ENCODE results near the gene TMEM178B. TPM values are rescaled to one million over a fixed set of nuclear protein-coding genes. Genes with fewer than 3 reads are reported as not detected.

The TMEM178B gene
- total RNA-seq, 1 donor from 2014 or later: 49.8 TPM

- H3K9me3 Mint-ChIP-seq (ENCODE audit: unreplicated experiment): no peaks in the 10 kb centered on the region
- peaks cover 2% of the 10 kb centered on the region for H3K27me3 Mint-ChIP-seq (ENCODE audit: unreplicated experiment)
- no peaks in the 10 kb centered on the region for H3K4me1 Mint-ChIP-seq (ENCODE audit: low read depth, unreplicated experiment)
- no peaks in the 10 kb centered on the region for H3K36me3 Mint-ChIP-seq (ENCODE audit: unreplicated experiment)
- no peak overlapping the region for H3K27ac Mint-ChIP-seq (ENCODE audit: unreplicated experiment)
- no peak overlapping the region for H3K4me3 Mint-ChIP-seq (ENCODE audit: unreplicated experiment)
- no peak for DNase-seq
- TF ChIP-seq CTCF (IDR thresholded peaks at IDR 0.05; ENCODE audit: partially characterized antibody, unreplicated experiment): no peak
These were observed 73.6 kb downstream of the TMEM178B start for GRCh38 chr7:141147482-141147881.

DNA sequence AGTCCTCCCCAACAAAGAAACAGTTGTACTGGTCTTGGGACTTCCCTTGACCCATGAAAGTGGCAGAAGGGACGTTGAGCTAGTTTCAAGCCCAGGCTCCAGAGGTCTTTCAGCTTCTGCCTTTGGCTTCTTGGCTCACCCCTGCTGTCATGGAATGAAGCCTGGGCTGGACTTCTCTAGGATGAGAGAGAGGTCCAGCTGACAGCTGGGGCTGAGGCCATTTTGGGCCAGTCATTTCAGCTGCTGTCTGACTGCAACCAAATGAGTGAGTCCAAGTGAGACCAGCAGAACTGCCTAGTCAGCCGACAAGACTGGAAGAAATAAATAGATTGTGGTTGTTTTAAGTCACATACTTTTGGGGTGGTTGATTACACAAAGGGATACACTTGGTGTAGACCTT is 76.6 kb downstream of the TMEM178B start:
- no peak for DNase-seq
- no peaks in the 10 kb centered on the region for H3K36me3 Mint-ChIP-seq (ENCODE audit: unreplicated experiment)
- H3K4me3 Mint-ChIP-seq (ENCODE audit: unreplicated experiment): no peak overlapping the region
- H3K27me3 Mint-ChIP-seq (ENCODE audit: unreplicated experiment): no peaks in the 10 kb centered on the region
- no peaks in the 10 kb centered on the region for H3K9me3 Mint-ChIP-seq (ENCODE audit: unreplicated experiment)
- H3K4me1 Mint-ChIP-seq (ENCODE audit: low read depth, unreplicated experiment): no peaks in the 10 kb centered on the region
- TF ChIP-seq CTCF (IDR thresholded peaks at IDR 0.05; ENCODE audit: partially characterized antibody, unreplicated experiment): no peak
- no peak overlapping the region for H3K27ac Mint-ChIP-seq (ENCODE audit: unreplicated experiment)

DNA sequence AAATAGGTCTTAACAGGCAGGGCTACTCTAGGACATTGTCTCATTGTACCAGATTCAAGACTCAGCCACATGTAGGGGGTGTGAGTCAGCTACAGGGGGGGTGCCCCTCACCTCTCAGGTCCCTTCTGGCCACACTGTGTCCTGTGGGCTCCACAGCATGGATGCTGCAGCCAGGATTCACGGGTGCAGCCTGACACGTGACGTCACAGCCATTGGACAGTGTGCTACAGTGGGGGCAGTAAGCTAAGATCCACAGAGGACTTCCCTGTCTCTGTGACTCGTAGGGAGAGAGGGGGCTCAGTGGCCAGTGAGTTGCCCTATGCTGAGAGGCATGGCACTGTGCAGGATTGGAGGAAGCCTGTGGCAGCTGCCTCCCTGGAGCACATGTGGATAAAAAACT is 77.9 kb downstream of the TMEM178B start:
- Mint-ChIP-seq H3K27me3 (ENCODE audit: unreplicated experiment) (no peaks in the 10 kb centered on the region), H3K36me3 (ENCODE audit: unreplicated experiment) (no peaks in the 10 kb centered on the region), H3K9me3 (ENCODE audit: unreplicated experiment) (no peaks in the 10 kb centered on the region), H3K4me3 (ENCODE audit: unreplicated experiment) (no peak overlapping the region), H3K27ac (ENCODE audit: unreplicated experiment) (no peak overlapping the region), H3K4me1 (ENCODE audit: low read depth, unreplicated experiment) (peaks cover 5% of the 10 kb centered on the region)
- DNase-seq: no peak
- TF ChIP-seq CTCF (IDR thresholded peaks at IDR 0.05; ENCODE audit: partially characterized antibody, unreplicated experiment): no peak

DNA sequence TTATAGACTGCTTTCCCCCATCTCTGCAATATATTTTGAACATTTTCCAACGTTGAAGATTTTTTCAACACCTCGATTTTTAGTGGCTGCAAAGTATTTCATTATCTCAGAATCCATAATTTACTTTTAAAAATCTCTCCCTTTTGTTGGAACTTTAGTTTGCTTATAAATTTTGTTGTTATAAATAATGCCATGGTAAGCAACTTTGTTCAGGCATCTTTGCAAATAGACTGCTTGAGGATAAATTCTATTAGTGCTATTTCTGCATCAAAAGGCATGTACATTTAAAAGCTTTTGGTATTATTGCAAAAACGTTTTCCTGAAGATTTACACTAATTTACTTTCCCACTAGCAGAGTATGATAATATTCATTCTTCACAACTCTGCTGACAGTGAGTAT is 79.4 kb downstream of the TMEM178B start:
- Mint-ChIP-seq H3K36me3 (ENCODE audit: unreplicated experiment) (no peaks in the 10 kb centered on the region), H3K27ac (ENCODE audit: unreplicated experiment) (no peak overlapping the region)

More for the DNA sequence above, 79.4 kb downstream of the TMEM178B start:
- TF ChIP-seq CTCF (IDR thresholded peaks at IDR 0.05; ENCODE audit: partially characterized antibody, unreplicated experiment): no peak
- no peak for DNase-seq
- H3K9me3 Mint-ChIP-seq (ENCODE audit: unreplicated experiment): no peaks in the 10 kb centered on the region
- H3K4me3 Mint-ChIP-seq (ENCODE audit: unreplicated experiment): no peak overlapping the region
- H3K27me3 Mint-ChIP-seq (ENCODE audit: unreplicated experiment): no peaks in the 10 kb centered on the region
- peaks cover 5% of the 10 kb centered on the region for H3K4me1 Mint-ChIP-seq (ENCODE audit: low read depth, unreplicated experiment)

All from glutamatergic neuron (in vitro differentiated cells).